K562 (cell line): ENCODE data around the gene ACSF3. TPM values are rescaled to one million over a fixed set of nuclear protein-coding genes. Genes with fewer than 3 reads are reported as not detected.

Experiments
- ARHGAP35 ChIP-seq: fragments of 450-650 bp; IDR thresholded peaks from 2 replicates; pipeline ENCODE4 v1.6.1; 2018; ENCODE audit not compliant: partially characterized antibody
- ARID4B ChIP-seq: sonication (generic); formaldehyde crosslinking; IDR thresholded peaks from 2 replicates; pipeline ENCODE4 v1.8.0; 2022; ENCODE audit warnings: mild to moderate bottlenecking, missing genetic modification reagents
- BRCA1 ChIP-seq, 2 experiments: fragments of 450-650 bp in 1 of 2; sonication (generic) in 1 of 2; formaldehyde crosslinking in 1 of 2; IDR thresholded peaks; 2 replicates each; pipeline versions ENCODE4 v1.5.0 to v1.6.1; 2017 to 2020; ENCODE audit warnings: mild to moderate bottlenecking in 1 of 2, missing genetic modification reagents in 1 of 2
- CHCHD3 ChIP-seq: fragments of 250-450 bp; sonication (Bioruptor Pico); IDR thresholded peaks from 2 replicates; pipeline ENCODE4 v2.1.2; 2022; ENCODE audit warnings: mild to moderate bottlenecking
- EHMT2 ChIP-seq: fragments of 450-650 bp; IDR thresholded peaks from 2 replicates; pipeline ENCODE4 v1.6.1; 2018; ENCODE audit warnings: antibody characterized with exemption
- ERF ChIP-seq: fragments of 450-650 bp; formaldehyde crosslinking; IDR thresholded peaks from 2 replicates; pipeline ENCODE4 v1.4.0; 2020; ENCODE audit warnings: mild to moderate bottlenecking, mixed read lengths
- GABPA ChIP-seq: fragments of 200-800 bp; sonication (Bioruptor generic); conservative IDR thresholded peaks from 2 replicates; pipeline ENCODE4 v1.6.1; 2016; ENCODE audit warnings: low read depth, missing genetic modification characterization, missing compliant biosample characterization
- GATAD2A ChIP-seq: fragments of 450-650 bp; IDR thresholded peaks from 2 replicates; pipeline ENCODE4 v1.6.1; 2017
- MAFG ChIP-seq: fragments of 450-650 bp; conservative IDR thresholded peaks from 2 replicates; pipeline ENCODE4 v1.6.1; 2016; ENCODE audit warnings: missing genetic modification characterization, missing compliant biosample characterization
- NFXL1 ChIP-seq: fragments of 450-650 bp; formaldehyde crosslinking; IDR thresholded peaks from 2 replicates; pipeline ENCODE4 v1.4.0; 2021; ENCODE audit warnings: mild to moderate bottlenecking
- NONO ChIP-seq, 2 experiments: fragments of 200-400 bp in 1 of 2; fragments of 450-650 bp in 1 of 2; formaldehyde crosslinking in 1 of 2; IDR thresholded peaks; 2 replicates each; pipeline ENCODE4 v1.6.1; 2017; ENCODE audit warnings: low read depth in 2 of 2, mild to moderate bottlenecking in 2 of 2, moderate library complexity in 2 of 2, low read length in 1 of 2
- PRPF4 ChIP-seq: fragments of 200-400 bp; formaldehyde crosslinking; IDR thresholded peaks from one replicate; pipeline ENCODE4 v1.6.1; 2017; ENCODE audit warnings: low read length, low read depth, mild to moderate bottlenecking; ENCODE audit not compliant: insufficient read depth, poor library complexity, severe bottlenecking
- SIN3A ChIP-seq, 2 experiments: fragments of 150-350 bp in 1 of 2; IDR thresholded peaks; 2 replicates each; pipeline ENCODE4 v1.6.1; 2011 to 2016; ENCODE audit warnings: borderline replicate concordance in 2 of 2, low read depth in 2 of 2, low read length in 2 of 2, mild to moderate bottlenecking in 2 of 2, moderate library complexity in 2 of 2; ENCODE audit not compliant: control insufficient read depth in 1 of 2
- SREBF2 ChIP-seq: sonication (generic); formaldehyde crosslinking; IDR thresholded peaks from 2 replicates; pipeline ENCODE4 v1.4.0; 2020; ENCODE audit warnings: mild to moderate bottlenecking, missing genetic modification reagents
- TFAM ChIP-seq: fragments of 250-450 bp; sonication (Bioruptor Pico); conservative IDR thresholded peaks from 2 replicates; pipeline ENCODE4 v1.5.0; 2021; ENCODE audit warnings: mild to moderate bottlenecking, moderate library complexity
- ZNF644 ChIP-seq: fragments of 200-800 bp; sonication (Bioruptor generic); IDR thresholded peaks from 2 replicates; pipeline ENCODE4 v1.6.1; 2016; ENCODE audit warnings: low read depth, missing genetic modification characterization, missing compliant biosample characterization
- polyA plus RNA-seq, 8 experiments: library from polyadenylated mRNA; depleted of rRNA in 4 of 8; stranded (reverse) in 5 of 8; unstranded in 3 of 8; fragments of >200 nt; fragmentation: Nextera tagmentation in 2 of 8; fragmentation: Illumina TruSeq in 1 of 8; extraction: Ambion mirVana in 2 of 8; extraction: Trizol in 1 of 8; gene quantifications; 2 replicates each; pipeline versions ENCODE4 v1.2.1 to v1.2.3, GENCODE V29; 2011 to 2014; ENCODE audit warnings: inconsistent platforms in 1 of 8, missing spikeins in 1 of 8
- total RNA-seq, 7 experiments: library from RNA; depleted of rRNA in 6 of 7; stranded (reverse); fragments of >200 nt in 6 of 7; fragmentation: Illumina TruSeq in 2 of 7; extraction: Trizol in 2 of 7; gene quantifications; 2 replicates each; pipeline versions ENCODE4 v1.2.1 to v1.2.3, GENCODE V29; 2011 to 2021; ENCODE audit warnings: low replicate concordance in 1 of 7
- TF ChIP-seq, protein P1 (sequence below), 2 experiments: IDR thresholded peaks in 1 of 2; conservative IDR thresholded peaks in 1 of 2; 2 replicates each; pipeline ENCODE4 v1.6.1; 2016; ENCODE audit warnings: low read depth in 2 of 2, mild to moderate bottlenecking in 1 of 2, missing compliant biosample characterization in 1 of 2, missing genetic modification characterization in 1 of 2, moderate library complexity in 1 of 2
- TF ChIP-seq, protein P2 (sequence below): sonication (generic); formaldehyde crosslinking; IDR thresholded peaks from 2 replicates; pipeline ENCODE4 v1.8.0; 2022; ENCODE audit warnings: missing genetic modification reagents, mild to moderate bottlenecking, moderate library complexity, borderline replicate concordance

The ACSF3 gene
- total and polyA plus RNA-seq, 9 of the 15 experiments (the other 6 are each of a cell fraction or from before 2014, with no cell fraction given), result 0.77 to 32.8 (median 14.7) TPM

GRCh38 chr16:89201439-89202377 lies 108.1 kb downstream of the ACSF3 start (continued):
- TF ChIP-seq, protein P1, sequence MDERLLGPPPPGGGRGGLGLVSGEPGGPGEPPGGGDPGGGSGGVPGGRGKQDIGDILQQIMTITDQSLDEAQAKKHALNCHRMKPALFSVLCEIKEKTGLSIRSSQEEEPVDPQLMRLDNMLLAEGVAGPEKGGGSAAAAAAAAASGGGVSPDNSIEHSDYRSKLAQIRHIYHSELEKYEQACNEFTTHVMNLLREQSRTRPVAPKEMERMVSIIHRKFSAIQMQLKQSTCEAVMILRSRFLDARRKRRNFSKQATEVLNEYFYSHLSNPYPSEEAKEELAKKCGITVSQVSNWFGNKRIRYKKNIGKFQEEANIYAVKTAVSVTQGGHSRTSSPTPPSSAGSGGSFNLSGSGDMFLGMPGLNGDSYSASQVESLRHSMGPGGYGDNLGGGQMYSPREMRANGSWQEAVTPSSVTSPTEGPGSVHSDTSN (CRISPR knock-in tag; IDR thresholded peaks at IDR 0.05; ENCODE audit: low read depth), result no peak
- TF ChIP-seq, protein P1 (tag; conservative IDR thresholded peaks at IDR 0.05; ENCODE audit: low read depth), result no peak
- TF ChIP-seq EHMT2, result no peak
- TF ChIP-seq PRPF4, result no peak
- no peak for TF ChIP-seq ARID4B (CRISPR knock-in tag)
- no peak for TF ChIP-seq ERF (CRISPR knock-in tag)
- no peak for TF ChIP-seq GATAD2A
- TF ChIP-seq TFAM, result no peak
- no peak for TF ChIP-seq ZNF644
- TF ChIP-seq BRCA1 (IDR thresholded peaks at IDR 0.05), result no peak
- no peak for TF ChIP-seq BRCA1 (CRISPR knock-in tag; IDR thresholded peaks at IDR 0.05)
- TF ChIP-seq SREBF2 (CRISPR knock-in tag), result no peak
- TF ChIP-seq GABPA, result no peak
- TF ChIP-seq, protein P2, sequence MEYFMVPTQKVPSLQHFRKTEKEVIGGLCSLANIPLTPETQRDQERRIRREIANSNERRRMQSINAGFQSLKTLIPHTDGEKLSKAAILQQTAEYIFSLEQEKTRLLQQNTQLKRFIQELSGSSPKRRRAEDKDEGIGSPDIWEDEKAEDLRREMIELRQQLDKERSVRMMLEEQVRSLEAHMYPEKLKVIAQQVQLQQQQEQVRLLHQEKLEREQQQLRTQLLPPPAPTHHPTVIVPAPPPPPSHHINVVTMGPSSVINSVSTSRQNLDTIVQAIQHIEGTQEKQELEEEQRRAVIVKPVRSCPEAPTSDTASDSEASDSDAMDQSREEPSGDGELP (CRISPR knock-in tag), result no peak
- TF ChIP-seq MAFG (tag), result no peak
- TF ChIP-seq CHCHD3 (CRISPR knock-in tag), result no peak
- TF ChIP-seq NONO (IDR thresholded peaks at IDR 0.05; ENCODE audit: low read depth in 2 of 2, low read length in 1 of 2), result 0 out of 4 replicates have a peak, but pooled peaks of 1 of the 2 experiments have one; percentile 44
- TF ChIP-seq ARHGAP35, result no peak
- TF ChIP-seq SIN3A (IDR thresholded peaks at IDR 0.05; ENCODE audit: borderline replicate concordance in 2 of 2, control insufficient read depth in 1 of 2, low read depth in 2 of 2, low read length in 2 of 2), result peak in 1 of 2 experiments; percentile 73; a peak in 1 of 4 replicates
- no peak for TF ChIP-seq NFXL1 (CRISPR knock-in tag)
